Left hindlimb (tissue), 1 donor: ENCODE results near the gene GAMT.
A peak's percentile ranks its signal among the peaks of the same experiment; 100 is the strongest.
"Not testable (repeated sequence)": the region's sequence is repeated elsewhere in the genome, so short reads cannot be mapped to it uniquely, and the experiment has no call there.

ENCODE experiments used
- DNase-seq: peaks from one replicate; pipeline ENCODE4 v3.0.0-alpha.2; 2018

The GAMT gene

DNA sequence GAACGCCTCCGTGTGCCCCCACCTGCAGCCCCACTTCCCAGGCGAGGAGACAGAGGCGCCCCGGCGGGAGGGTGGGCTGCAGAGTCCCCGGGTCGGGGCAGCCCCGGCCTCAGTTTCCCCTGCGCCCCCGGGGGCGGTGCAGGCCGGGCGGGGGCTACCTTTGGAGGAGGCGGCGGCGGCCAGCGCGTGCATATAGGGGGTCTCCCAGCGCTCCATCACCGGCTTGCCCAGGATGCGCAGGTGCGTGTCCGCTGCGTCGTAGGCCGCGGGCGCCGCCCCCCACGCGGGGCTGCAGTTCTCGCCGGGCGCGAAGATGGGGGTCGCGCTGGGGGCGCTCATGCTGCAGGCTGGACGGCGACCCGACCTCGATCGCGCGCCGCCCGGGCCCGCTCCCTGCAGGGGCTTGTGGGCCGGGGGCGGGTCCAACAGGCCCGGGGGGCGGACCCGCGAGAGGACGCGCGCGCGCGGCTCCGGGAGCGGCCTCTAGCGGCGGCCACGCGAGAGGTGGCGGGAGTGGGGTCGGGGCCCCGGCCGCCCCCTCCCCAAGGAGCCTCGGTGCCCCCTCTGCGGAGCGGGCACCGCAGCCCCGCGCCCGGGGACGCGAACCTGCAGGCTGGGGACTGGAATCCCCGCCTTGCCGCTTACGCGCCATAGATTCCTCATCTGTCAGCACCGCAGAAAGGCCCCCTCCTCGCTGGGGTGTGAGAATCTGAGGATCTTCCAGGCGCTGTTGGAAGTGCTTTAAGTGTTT, at the start of gene GAMT:
TSS of gene GAMT (minus strand) at position 405 of the 751 bp plus-strand sequence. CDS start at position 339, 66 bp downstream.
- DNase-seq, result peak; percentile 62

DNA sequence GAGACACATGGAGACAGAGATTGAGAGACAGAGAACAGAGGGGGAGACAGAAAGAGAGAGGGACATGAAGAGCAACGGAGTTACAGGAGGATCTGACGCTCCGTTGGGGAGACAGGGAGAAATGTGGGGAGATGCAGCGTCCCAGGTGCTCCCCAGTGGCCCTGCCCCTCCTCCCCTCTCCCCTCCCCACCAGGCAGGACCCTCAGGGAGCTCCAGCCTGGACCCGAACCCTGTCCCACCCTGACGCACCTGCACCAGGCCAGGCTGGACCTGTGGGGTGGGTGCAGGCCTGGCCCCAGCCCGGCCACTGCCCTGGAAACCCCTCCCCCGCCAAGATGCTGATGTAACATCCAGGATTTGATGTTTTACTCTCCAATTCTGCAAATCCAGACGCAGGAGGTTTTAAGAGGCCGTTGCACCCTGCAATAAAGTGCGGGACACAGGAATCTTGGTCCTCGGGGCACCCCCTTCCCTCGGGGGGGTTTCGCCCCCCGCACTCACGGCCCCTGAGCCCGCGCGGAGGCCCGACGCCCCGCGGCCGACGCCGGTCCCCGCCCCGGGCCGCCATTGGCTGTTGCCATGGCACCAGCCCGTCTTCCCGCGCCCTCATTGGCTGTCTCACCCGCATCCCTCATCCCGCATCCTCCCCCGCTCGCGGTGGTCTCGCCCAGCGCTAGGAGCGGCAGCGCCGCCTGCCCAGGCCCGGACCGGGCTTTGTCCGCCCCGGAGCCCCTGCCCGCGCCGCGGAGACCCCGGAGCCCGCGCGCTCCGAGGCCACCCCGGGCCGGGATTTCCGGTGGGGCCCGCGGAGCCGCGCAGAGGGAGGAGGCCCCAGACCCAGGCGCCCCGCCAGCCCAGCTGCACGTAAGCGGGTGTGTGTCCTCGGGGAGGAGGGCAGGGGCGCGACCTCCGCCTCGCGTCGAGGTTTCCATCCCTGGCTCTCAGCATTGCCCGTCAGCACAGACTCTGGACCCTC, 48.4 kb upstream of the GAMT start, which contains the start of gene APC2:
TSS of gene APC2 (plus strand) at position 655 of the 976 bp plus-strand sequence. CDS start 2,881 bp downstream, outside the sequence.
- DNase-seq, result no peak

DNA sequence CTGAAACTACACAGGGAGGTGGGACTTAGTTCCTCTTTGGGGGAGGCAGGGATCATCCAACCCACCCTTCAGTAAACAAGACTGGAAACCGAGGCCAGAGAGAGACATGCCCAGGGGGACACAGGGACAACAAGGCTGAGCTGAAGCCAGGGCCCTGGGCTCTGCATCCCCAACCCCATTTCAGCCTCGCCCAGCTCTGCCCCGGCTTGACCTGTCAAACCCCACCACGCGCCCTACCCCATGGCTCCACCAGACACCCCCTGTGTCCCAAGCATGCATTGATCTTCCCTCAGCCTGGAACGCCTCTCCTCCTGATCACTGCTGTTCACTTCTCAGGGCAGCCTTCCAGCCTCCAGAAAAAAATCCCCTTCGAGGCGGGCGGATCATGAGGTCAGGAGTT, 46.6 kb upstream of the GAMT start:
- DNase-seq, result no peak

DNA sequence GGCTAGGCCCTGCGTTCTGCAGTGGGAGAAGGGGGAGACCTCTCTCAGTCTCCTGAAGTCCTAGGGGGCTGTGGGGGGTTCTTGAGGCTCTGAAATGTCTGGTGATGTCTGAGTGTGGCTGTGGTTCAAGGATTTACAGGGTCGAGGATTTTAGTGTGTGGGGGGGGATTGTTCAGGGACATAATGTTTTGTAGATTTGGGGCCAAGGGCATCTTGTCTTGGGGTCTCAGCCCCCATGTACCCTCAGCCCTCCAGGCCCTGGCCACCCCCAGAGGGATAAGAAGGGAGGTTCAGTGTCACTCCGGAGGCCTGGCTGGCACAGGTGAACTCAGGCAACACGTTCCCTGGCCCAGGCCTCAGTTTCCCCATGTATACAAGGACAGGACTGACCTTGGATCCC, 46.2 kb upstream of the GAMT start:
- DNase-seq, result no peak

DNA sequence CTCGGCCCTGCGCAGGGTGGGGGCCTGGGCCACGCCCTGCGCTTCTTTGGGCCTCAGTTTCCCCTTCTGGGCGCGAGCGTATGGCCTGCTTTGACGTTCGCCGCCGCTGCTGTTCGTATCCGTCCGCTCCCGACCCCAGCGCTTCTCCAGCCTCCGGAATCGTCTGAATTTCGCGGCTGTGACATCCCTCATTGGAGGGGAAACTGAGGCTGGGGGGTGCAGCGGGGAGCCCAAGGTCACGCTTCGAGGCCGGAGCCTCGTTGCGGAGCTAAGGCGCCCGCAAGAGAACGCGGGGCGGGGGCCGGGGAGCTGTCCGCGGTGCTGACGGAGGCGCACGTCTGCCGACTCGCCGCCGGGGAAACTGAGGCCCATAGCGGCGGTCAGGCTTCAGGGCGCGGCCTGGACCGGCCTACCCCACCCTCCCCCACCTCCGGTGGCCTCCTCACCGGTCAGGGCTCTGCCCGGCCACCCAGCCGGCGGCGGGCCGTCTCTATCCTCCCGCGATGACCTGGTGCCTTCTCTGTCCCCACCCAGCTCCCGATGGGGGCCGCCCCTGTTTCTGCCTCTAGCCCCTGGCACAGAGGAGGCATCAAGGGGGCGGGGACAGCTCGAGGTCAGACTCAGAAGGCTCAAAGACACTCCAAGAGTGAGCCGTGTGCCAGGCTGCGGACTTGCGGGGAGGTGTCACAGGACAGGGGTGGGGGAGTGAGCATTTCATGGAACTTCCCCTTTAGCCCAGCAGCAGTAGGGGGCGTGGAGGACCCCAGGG, 45.6 kb upstream of the GAMT start:
- no peak for DNase-seq

DNA sequence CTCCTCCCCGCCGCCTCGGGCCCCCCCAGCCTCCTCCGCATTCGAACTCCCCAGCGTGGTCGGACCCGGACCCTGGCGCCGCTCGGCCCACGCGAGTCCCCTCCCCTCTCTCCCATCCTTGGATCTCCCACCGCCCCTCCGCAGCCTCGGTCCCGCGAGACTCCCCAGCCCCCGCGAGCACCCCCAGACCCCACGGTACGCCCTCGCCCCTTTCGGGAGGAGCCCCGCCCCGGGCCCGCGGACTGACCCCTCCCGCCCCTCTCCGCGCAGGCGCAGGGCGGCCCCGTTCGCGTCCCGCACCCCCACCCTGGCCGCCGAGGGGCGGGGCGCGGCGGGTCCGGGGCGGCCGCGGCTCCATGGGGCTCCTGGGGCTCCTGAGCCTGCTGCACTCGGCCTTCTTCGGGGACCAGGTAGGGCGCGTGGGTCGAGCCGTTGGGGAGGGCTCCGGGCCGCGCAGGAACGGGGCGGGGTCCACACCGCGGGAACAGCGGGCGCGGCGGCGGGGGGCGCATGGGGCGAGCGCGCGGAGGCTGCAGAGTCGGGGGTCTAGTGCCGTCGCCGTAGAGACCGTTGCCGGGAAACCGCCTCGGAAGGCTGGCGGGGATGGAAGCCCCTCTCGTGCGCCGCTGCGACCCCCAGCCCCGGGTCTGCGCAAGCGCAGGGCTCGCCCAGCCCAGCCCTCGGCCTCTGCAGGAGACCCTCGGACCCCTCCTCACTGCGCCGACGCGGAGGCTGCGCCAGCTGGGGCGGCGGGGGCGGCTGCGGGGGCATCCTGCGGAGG, 44.8 kb upstream of the GAMT start:
- DNase-seq, result no peak

DNA sequence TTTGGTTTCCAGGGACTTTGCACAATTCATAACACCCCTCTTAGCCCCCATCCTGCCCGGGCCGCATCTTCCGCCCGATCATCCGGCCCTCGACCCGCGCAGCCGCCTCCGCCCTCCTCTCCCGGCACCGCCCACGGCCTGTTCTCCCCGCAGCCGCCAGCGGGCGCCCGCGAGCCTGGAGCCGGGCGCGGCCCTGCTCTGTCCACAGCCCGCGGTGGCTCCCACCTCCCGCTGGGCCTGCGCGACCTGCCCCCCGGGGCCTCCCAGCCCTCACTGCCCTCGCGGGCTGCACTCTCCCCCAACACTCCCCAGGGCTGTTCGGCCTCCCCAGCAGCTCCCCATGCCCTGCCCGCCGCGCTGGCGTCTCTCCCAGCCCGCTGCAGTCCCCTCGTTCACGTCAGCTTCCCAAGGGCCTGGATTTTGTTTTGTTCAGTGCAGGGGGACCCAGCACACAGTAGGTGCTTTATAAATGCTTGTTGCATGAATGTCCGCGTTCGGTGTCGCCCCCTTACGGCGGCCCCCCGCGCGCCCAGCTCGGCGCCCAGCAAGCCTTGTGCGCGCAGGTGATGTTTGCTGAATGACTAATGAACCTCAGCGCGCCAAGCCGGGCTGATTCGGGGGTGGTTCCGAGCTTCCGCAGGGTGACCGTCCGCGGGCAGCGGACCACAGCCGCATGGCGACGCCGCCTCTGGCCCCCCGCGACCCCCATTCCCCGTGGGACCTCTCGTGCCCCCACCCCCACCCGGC, 44.0 kb upstream of the GAMT start:
- peak; percentile 71 for DNase-seq

DNA sequence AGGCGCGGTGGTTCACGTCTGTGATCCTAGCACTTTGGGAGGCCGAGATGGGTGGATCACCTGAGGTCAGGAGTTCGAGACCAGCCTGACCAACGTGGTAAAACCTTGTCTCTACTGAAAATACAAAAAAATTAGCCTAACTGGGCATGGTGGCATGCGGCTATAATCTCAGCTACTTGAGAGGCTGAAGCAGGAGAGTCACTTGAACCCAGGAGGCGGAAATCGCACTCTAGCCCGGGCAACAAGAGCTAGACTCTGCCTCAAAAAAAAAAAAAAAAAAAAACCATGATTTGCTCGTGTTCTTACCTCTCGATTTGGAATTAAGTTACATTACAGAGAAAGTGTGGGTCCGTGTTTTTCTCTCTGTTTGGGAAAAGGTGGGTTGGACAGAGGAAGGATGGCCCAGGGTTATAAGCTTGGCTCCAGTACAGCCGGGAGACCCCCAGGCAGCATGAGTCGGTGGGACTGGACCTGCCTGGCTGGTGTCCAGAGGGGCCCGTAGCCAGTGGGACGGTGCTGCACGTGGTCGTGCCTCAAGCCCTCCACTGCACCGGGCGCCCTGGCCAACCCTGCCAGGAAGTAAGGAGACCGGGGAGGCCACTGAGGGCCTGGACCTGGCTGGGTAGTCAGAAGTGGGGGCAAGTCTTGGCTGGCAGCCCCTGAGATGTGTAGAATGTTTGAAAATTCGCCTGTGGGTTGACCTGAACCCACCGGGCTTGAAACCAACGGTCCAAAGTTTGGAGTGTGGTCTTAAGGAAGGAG, 40.5 kb upstream of the GAMT start:
- DNase-seq, result no peak

DNA sequence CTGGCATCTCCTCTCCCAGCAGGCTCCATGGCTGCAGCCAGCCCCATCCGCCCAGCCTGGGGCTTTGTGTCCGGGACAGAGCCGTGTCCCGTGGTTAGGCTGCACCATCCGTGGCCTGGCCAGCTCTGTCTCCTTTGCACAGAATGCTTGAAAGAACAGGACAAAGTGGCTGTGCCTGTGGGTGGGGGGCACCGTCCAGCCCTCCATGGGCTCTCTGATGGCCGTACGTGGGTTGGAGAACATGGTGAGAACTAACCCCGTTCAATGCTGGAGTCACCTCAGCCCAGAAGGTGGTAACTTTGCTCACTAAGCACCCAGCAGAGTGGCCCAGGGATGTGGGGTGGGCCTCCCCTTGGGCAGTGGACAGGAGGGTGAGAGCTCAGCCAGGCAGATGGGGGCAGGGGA, 39.7 kb upstream of the GAMT start:
- DNase-seq, result no peak

DNA sequence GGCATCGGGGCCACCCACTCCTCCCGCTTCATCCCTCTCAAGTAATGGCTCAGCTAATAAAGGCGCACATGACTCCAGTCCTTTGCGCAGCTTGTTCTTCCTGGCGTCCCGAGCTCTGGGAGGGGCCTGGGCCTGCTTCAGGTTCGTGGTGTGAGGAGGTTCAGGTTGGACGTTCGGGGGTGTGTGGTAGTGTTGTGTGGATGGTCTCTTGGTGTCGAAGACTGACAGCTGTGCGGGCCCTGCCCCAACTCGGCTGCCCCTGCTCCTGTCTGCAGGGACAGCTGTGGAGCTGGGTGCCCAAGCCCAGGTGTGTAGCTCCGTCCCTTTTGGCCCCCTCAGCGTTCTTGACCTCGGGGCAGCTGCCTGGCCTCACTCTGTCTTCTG, 39.1 kb upstream of the GAMT start:
- DNase-seq, result no peak

DNA sequence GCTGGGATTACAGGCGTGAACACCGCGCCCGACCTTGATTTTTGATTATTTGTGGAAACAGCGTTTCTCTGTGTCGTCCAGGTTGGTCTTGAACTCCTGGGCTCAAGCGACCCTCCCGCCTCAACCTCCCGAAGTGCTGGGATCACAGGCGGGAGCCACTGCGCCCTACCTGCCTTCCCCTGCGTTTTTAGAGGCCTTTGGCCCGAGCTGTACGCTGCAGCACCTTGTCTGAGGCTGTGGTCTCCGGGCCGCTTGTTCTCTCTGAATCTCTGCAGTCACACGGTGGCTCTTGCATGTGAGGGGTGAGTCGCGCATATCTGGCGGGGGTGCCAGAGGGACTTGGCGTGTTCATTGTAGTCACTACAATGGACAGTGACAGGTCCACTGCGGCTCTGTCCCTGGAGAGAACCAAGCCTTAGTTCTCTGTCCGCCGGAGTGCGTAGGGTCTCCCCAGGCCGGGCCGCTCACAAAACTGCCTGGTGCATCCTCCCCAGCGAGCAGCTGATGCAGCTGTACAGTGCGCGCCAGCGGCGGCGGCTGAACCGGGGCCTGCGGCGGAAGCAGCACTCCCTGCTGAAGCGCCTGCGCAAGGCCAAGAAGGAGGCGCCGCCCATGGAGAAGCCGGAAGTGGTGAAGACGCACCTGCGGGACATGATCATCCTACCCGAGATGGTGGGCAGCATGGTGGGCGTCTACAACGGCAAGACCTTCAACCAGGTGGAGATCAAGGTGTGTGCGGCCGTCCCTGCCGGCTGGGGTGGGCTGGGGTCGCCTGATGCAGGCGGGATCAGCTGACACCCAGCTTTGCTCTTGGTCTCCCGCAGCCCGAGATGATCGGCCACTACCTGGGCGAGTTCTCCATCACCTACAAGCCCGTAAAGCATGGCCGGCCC, 38.4 kb upstream of the GAMT start:
- not testable (repeated sequence) for DNase-seq

DNA sequence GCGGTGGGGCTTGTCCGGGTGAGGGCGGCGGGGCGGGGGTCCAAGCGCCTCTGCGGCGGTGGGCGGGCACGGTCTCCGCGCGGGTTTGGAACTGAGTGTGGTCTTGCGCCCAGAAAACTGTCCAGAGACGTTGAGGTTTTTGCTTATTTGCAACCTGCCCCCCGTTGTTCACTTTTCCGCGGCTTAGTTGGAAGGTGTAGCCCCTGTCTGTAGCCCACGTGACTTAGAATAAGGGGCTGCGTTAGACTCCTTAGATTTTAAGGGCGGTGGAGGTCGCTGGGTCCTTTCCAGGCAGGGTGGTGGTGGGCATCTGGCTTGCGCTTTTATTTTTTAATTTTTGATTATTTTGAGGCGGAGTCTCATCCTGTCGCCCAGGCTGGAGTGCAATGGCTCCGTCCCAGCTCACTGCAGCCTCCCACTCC, 37.6 kb upstream of the GAMT start:
- no peak for DNase-seq

DNA sequence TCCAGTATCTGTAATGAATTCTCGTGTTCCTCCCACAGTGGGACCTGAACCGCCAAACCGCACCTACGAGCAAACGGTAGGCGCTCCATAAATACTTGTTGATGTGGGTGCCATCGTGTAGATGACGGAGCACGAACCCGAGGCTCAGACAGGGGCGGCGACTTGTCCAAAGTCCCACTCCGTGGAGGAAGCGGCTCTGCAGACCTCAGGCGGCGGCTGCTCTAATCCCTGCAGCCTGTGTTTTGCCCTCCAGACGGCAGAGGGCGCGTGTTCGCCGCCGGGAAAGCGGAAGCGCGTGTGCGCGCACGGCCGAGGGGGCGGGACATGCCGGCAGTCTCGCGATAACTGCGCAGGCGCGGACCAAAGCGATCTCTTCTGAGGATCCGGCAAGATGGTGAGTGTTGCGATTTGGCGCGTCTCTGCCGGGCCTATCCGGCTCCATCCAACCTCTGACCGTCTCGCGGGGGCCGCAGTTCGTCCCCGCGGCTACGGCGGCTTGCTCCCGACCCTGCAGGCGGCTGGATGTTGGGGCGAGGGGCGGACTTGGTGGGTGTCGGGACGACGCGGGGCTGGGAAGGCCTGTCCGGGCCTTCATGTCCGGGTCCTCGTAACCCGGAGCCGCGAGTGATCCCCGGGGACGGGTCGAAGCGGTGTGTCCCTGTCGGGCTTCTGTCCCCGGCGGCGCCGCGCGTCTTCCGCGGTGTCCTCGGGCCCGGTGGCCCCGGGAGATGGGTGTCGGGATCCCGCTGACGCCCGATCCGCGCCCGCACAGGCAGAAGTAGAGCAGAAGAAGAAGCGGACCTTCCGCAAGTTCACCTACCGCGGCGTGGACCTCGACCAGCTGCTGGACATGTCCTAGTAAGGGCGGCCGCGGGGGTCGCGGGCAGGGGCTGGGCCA, 36.9 kb upstream of the GAMT start, which contains the start of gene RPS15:
TSS of gene RPS15 (plus strand) at position 362 of the 898 bp plus-strand sequence. CDS start at position 392, 30 bp downstream.
- DNase-seq, result peak; percentile 96

DNA sequence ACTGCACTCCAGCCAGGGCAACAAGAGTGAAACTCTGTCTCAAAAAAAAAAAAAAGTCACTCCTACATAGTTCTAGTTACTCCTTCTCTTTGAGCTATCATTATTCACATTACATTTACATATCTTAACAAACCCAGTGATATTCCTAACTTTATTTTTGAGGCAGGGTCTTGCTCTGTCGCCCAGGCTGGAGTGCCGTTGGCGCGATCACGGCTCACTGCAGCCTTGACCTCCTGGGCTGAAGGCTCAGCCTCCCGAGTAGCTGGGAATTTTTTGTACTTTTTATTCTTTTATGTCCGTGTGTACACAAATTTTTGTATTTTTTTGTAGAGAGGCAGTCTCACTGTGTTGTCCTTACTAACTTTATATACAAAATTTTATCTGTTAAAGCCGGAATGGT, 36.3 kb upstream of the GAMT start:
- no peak for DNase-seq

DNA sequence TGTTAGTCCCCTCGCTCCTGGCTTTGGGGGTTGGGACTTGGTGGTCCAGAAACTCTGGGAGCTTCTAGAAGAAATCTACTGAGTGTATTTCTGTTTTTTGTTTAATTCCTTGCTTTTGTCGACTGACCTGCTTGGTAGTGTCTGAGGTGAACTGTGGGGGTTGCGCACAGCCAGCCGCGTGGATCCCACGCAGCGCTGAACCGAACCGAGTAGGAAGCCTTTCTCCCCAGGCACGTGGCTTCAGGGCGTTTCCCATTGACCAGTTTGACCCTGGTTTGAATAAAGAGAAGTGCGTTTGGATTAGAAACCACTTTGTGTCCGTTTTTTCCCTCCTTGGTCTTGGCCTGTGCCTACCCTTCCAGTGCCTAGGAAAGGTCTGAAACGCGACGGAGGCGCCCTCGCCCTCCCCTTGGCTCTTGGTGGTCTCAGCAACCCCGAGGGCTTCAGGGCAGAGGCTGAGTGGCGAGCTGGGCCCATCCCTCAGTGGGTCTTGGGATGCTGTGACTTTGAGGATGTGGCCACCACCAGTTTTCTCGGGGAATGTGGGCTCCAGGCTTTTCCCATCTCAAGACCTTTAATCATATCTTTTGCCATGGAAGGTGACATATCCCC, 34.1 kb upstream of the GAMT start:
- DNase-seq, result no peak

DNA sequence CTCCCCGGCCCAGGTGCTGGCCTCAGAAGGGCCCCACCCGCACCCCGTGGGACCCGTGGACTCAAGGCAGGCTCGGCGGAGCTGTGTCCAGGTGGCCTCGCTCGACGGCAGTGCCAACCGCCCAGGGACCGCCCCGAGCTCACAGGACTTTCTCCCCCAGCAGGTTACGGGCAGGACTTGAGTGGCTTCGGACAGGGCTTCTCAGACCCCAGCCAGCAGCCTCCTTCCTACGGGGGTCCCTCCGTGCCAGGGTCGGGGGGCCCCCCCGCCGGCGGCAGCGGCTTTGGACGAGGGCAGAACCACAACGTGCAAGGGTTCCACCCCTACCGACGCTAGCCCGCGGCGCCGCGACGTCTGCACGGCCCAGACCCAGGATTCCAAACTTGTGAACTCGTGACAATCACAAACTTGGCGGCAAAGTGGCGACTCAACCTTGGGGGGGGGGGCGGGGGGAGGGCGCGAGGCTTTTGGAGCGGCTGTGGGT, 33.3 kb upstream of the GAMT start:
- DNase-seq, result no peak

DNA sequence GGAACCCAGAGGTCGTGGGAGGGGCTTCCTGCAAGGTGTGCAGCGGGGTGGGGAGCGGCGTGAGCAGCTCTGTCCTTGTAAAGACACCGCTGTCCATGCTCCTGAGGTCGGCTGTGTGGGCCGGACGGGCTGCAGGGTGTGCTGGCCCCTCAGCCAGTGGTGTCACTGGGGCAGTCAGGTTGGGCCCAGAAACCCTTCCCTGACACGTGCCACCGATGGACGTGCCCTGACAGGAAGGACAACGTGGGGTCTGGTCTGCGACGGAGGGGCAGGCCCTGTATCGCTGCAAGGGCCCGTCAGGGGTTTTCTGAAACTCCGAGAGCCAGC, 32.7 kb upstream of the GAMT start:
- no peak for DNase-seq
